HG03025 (cell line): ENCODE measurements around the gene PLCXD3.
A peak's percentile ranks its signal among the peaks of the same experiment; 100 is the strongest.
"Not testable (repeated sequence)": the region's sequence is repeated elsewhere in the genome, so short reads cannot be mapped to it uniquely, and the experiment has no call there.

ENCODE experiments used
- ATAC-seq: cut with Tn5 transposase; IDR thresholded peaks from one replicate; pipeline ENCODE4 v1.9.1; 2021; ENCODE audit warnings: mild to moderate bottlenecking, moderate library complexity; ENCODE audit not compliant: unreplicated experiment, low FRiP score

The PLCXD3 gene

GRCh38 chr5:41493490-41494126 lies 16.8 kb downstream of the PLCXD3 start:
- not testable (repeated sequence) for ATAC-seq

- no peak for ATAC-seq
Measured at GRCh38 chr5:41485533-41485932, 24.9 kb downstream of the PLCXD3 start.

GRCh38 chr5:41482715-41483114 lies 27.7 kb downstream of the PLCXD3 start:
- peak; percentile 74 for ATAC-seq

GRCh38 chr5:41482173-41482572 lies 28.2 kb downstream of the PLCXD3 start:
- no peak for ATAC-seq

- ATAC-seq = not testable (repeated sequence)
Measured at GRCh38 chr5:41471571-41472208, 38.7 kb downstream of the PLCXD3 start.

- ATAC-seq = no peak
Measured at GRCh38 chr5:41465493-41466171, 44.8 kb downstream of the PLCXD3 start.

- ATAC-seq = no peak
Measured at GRCh38 chr5:41459557-41459956, 50.8 kb downstream of the PLCXD3 start.

- no peak for ATAC-seq
Measured at GRCh38 chr5:41457094-41457493, 53.3 kb downstream of the PLCXD3 start.

GRCh38 chr5:41452506-41452905 lies 57.9 kb downstream of the PLCXD3 start:
- no peak for ATAC-seq

- no peak for ATAC-seq
Measured at GRCh38 chr5:41447650-41448510, 62.5 kb downstream of the PLCXD3 start.

GRCh38 chr5:41445937-41446563 lies 64.4 kb downstream of the PLCXD3 start:
- no peak for ATAC-seq

- ATAC-seq = no peak
Measured at GRCh38 chr5:41435276-41435675, 75.1 kb downstream of the PLCXD3 start.

GRCh38 chr5:41433552-41434181 lies 76.7 kb downstream of the PLCXD3 start:
- no peak for ATAC-seq

- no peak for ATAC-seq
Measured at GRCh38 chr5:41432481-41433253, 77.7 kb downstream of the PLCXD3 start.

GRCh38 chr5:41427505-41427904 lies 82.9 kb downstream of the PLCXD3 start:
- ATAC-seq = no peak

- no peak for ATAC-seq
Measured at GRCh38 chr5:41425736-41426135, 84.7 kb downstream of the PLCXD3 start.

GRCh38 chr5:41420492-41421067 lies 89.8 kb downstream of the PLCXD3 start:
- ATAC-seq = no peak

GRCh38 chr5:41418220-41419031 lies 92.0 kb downstream of the PLCXD3 start:
- no peak for ATAC-seq
